PC-3 (cell line): Measurements from ENCODE around the gene MIA. TPM values are rescaled to one million over a fixed set of nuclear protein-coding genes. Genes with fewer than 3 reads are reported as not detected.
A peak's percentile ranks its signal among the peaks of the same experiment; 100 is the strongest.

ENCODE experiments used
- ATAC-seq: fragments of 200-7000 bp; cut with Tn5 transposase; 2 replicates; pipeline ENCODE4 v1.9.1; 2020; ENCODE audit warnings: mild to moderate bottlenecking, moderate library complexity
- BruUV-seq: library from RNA; stranded (reverse); fragments of 400-500 nt; replicated peaks from 2 replicates; lab custom pipeline; 2021; lab: Mats Ljungman, UMichigan
- CTCF ChIA-PET: fragments of 300-600 bp; sonication (Branson Sonifier 250); formaldehyde crosslinking; loops from one replicate; lab custom pipeline; 2022; ENCODE audit warnings: antibody characterized with exemption; lab: Charles Lee
- POLR2A ChIA-PET: fragments of 300-600 bp; sonication (Branson Sonifier 250); formaldehyde crosslinking; loops from one replicate; lab custom pipeline; 2022; ENCODE audit warnings: antibody characterized with exemption; ENCODE audit not compliant: unreplicated experiment; lab: Charles Lee
- DNase-seq: peaks from one replicate; pipeline ENCODE4 v3.0.0-alpha.2; 2015
- H2AFZ ChIP-seq: fragments of 300-600 bp; sonication (generic); 2 replicates; pipeline ENCODE4 v1.6.0; 2016; ENCODE audit warnings: antibody characterized with exemption, low read length
- H3F3A ChIP-seq: fragments of 300-600 bp; sonication (generic); one replicate; pipeline ENCODE4 v1.6.0; 2017; ENCODE audit warnings: antibody characterized with exemption, low read length, control low read depth, mild to moderate bottlenecking; ENCODE audit not compliant: unreplicated experiment
- H3K27ac ChIP-seq: fragments of 300-600 bp; sonication (generic); 2 replicates; pipeline ENCODE4 v1.5.1; 2016; ENCODE audit warnings: mild to moderate bottlenecking, low read length
- H3K27me3 ChIP-seq: fragments of 300-600 bp; sonication (generic); 2 replicates; pipeline ENCODE4 v1.6.1; 2016; ENCODE audit warnings: low read length, mixed read lengths
- H3K36me3 ChIP-seq: fragments of 300-600 bp; sonication (generic); 2 replicates; pipeline ENCODE4 v1.6.1; 2016; ENCODE audit warnings: low read depth, mixed run types, low read length, mixed read lengths
- H3K4me1 ChIP-seq: fragments of 300-600 bp; sonication (generic); 2 replicates; pipeline ENCODE4 v1.5.1; 2016; ENCODE audit warnings: low read length; ENCODE audit not compliant: insufficient read depth
- H3K4me2 ChIP-seq: fragments of 300-600 bp; sonication (generic); 2 replicates; pipeline ENCODE4 v1.6.0; 2016; ENCODE audit warnings: low read length
- H3K4me3 ChIP-seq: fragments of 300-600 bp; sonication (generic); 2 replicates; pipeline ENCODE4 v1.5.1; 2016; ENCODE audit warnings: mild to moderate bottlenecking, low read length, mixed read lengths
- H3K79me2 ChIP-seq: fragments of 300-600 bp; sonication (generic); 2 replicates; pipeline ENCODE4 v1.6.1; 2017; ENCODE audit warnings: low read length, mixed read lengths
- H3K9ac ChIP-seq: fragments of 300-600 bp; sonication (generic); 2 replicates; pipeline ENCODE4 v1.6.0; 2016; ENCODE audit warnings: mild to moderate bottlenecking, low read length
- H3K9me2 ChIP-seq: fragments of 300-600 bp; sonication (generic); replicated peaks from 2 replicates; pipeline ENCODE4 v1.6.1; 2016; ENCODE audit warnings: mixed run types, low read length, mixed read lengths
- H3K9me3 ChIP-seq: fragments of 300-600 bp; sonication (generic); 2 replicates; pipeline ENCODE4 v1.6.1; 2016; ENCODE audit warnings: low read length, mixed read lengths
- H4K20me1 ChIP-seq: fragments of 300-600 bp; sonication (generic); 2 replicates; pipeline ENCODE4 v1.6.1; 2016; ENCODE audit warnings: low read length, mixed read lengths
- EZH2 ChIP-seq: fragments of 300-600 bp; sonication (generic); IDR thresholded peaks from one replicate; pipeline ENCODE4 v1.6.1; 2017; ENCODE audit warnings: antibody characterized with exemption, mild to moderate bottlenecking, low read length; ENCODE audit not compliant: unreplicated experiment
- EZH2phosphoT487 ChIP-seq: fragments of 300-600 bp; sonication (generic); IDR thresholded peaks from 2 replicates; pipeline ENCODE4 v1.6.1; 2018; ENCODE audit warnings: mild to moderate bottlenecking, antibody characterized with exemption, low read length, borderline replicate concordance
- intact Hi-C: fragments of 100-400 bp; cut with micrococcal nuclease; formaldehyde crosslinking; loops from 2 replicates; pipeline ENCODE4 v1.9.0; 2023
- total RNA-seq: library from RNA; depleted of rRNA; stranded (reverse); fragments of >200 nt; gene quantifications from 2 replicates; pipeline ENCODE4 v1.2.3, GENCODE V29; 2014
- TF ChIP-seq, protein P1 (sequence below): fragments of 300-600 bp; sonication (generic); conservative IDR thresholded peaks from 2 replicates; pipeline ENCODE4 v1.5.1; 2017; ENCODE audit warnings: antibody characterized with exemption, low read depth, mild to moderate bottlenecking, low read length

The MIA gene
- total RNA-seq, 1 experiment from 2014 or later: not detected

DNA sequence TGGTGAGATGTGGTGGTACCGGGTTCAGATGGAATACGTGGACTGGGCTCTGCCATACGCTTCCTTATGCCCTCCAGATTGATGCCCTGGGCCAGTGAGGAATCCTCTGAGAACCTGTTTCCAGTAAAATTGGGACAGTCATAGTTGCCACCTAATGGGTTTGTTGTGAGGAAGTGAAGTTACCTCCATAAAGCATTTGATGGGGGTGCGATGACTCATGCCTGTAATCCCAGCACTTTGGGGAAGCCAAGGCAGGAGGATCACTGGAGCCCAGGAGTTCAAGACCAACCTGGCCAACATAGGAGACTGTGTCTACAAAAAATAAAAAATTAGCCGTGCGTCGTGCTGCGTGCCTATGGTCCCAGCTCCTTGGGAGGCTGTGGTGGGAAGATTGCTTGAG is 19.5 kb upstream of the MIA start:
- BruUV-seq: no TSS peak
- TF ChIP-seq, protein P1, sequence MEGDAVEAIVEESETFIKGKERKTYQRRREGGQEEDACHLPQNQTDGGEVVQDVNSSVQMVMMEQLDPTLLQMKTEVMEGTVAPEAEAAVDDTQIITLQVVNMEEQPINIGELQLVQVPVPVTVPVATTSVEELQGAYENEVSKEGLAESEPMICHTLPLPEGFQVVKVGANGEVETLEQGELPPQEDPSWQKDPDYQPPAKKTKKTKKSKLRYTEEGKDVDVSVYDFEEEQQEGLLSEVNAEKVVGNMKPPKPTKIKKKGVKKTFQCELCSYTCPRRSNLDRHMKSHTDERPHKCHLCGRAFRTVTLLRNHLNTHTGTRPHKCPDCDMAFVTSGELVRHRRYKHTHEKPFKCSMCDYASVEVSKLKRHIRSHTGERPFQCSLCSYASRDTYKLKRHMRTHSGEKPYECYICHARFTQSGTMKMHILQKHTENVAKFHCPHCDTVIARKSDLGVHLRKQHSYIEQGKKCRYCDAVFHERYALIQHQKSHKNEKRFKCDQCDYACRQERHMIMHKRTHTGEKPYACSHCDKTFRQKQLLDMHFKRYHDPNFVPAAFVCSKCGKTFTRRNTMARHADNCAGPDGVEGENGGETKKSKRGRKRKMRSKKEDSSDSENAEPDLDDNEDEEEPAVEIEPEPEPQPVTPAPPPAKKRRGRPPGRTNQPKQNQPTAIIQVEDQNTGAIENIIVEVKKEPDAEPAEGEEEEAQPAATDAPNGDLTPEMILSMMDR: no peak
- TF ChIP-seq EZH2phosphoT487: no peak
- no peak for TF ChIP-seq EZH2
- POLR2A ChIA-PET: interaction anchor here (0.6 kb wide), 1 partner anchor 34 kb away, joined by 5 read pairs; no protein-coding TSS in a partner anchor
- Histone ChIP-seq H3K79me2 (peaks cover 81% of the 10 kb centered on the region), H3F3A (no peaks in the 10 kb centered on the region), H3K27me3 (no peaks in the 10 kb centered on the region), H2AFZ (no peak overlapping the region), H3K9ac (no peak overlapping the region), H3K4me1 (peaks cover 33% of the 10 kb centered on the region), H3K27ac (no peak overlapping the region), H4K20me1 (peaks cover 37% of the 10 kb centered on the region), H3K9me2 (no peaks in the 10 kb centered on the region), H3K4me2 (peak overlapping the region; percentile 34), H3K9me3 (no peaks in the 10 kb centered on the region), H3K4me3 (no peak overlapping the region), H3K36me3 (peaks cover 29% of the 10 kb centered on the region)
- ATAC-seq: no peak
- intact Hi-C loops: no loop called here
- CTCF ChIA-PET: no interaction called here
- DNase-seq: no peak

DNA sequence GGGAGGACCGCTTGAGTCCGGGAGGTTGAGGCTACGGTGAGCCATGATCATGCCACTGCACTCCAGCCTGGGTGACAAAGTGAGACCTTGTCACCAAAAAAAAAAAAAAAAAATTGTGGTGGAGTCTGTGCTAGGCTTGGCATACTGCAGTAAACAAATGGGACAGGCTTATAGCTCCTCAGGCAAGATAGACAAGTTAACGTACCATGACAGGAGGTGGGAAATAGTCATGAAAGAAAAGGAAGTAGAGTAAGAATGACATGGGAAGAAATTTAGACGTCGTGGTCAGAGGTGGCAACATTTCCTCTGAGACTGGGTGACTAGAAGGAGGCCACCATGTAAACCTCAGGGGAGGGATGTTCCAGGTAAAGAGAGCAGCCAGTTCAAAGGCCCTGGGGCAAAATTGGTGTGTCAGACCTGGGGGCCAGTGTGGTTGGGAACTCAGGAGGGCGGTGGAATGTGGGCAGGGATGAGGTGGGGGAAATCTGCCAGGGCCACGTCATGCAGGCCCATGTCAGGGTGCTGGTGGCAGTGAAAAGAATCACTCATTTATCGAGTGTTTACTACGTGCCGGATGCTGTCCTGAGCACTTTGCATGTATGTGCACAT is 18.7 kb upstream of the MIA start:
- Histone ChIP-seq H2AFZ (no peak overlapping the region), H3K27me3 (no peaks in the 10 kb centered on the region), H3K4me3 (no peak overlapping the region), H4K20me1 (peaks cover 37% of the 10 kb centered on the region), H3K4me1 (peaks cover 33% of the 10 kb centered on the region), H3K4me2 (peak overlapping the region; percentile 15), H3K36me3 (peaks cover 33% of the 10 kb centered on the region), H3K79me2 (peaks cover 74% of the 10 kb centered on the region), H3K9ac (no peak overlapping the region), H3K9me2 (no peaks in the 10 kb centered on the region), H3F3A (no peaks in the 10 kb centered on the region), H3K9me3 (no peaks in the 10 kb centered on the region), H3K27ac (no peak overlapping the region)
- TF ChIP-seq, protein P1: no peak
- TF ChIP-seq EZH2phosphoT487 (no peak), EZH2 (no peak)
- ChIA-PET CTCF (no interaction called here), POLR2A (no interaction called here)
- DNase-seq (peak; percentile 51), ATAC-seq (peak; percentile 51)
- intact Hi-C loops: no loop called here
- BruUV-seq: no TSS peak

GRCh38 chr19:40758491-40758890 is 16.8 kb upstream of the MIA start:
- CTCF ChIA-PET: no interaction called here
- TF ChIP-seq, protein P1: no peak
- TF ChIP-seq EZH2phosphoT487 (no peak), EZH2 (no peak)

More at GRCh38 chr19:40758491-40758890, 16.8 kb upstream of the MIA start:
- Histone ChIP-seq H3K4me1 (peaks cover 29% of the 10 kb centered on the region), H3K4me2 (no peak overlapping the region), H3K27me3 (no peaks in the 10 kb centered on the region), H3K9me3 (no peaks in the 10 kb centered on the region), H3K9me2 (no peaks in the 10 kb centered on the region), H3F3A (no peaks in the 10 kb centered on the region), H3K4me3 (no peak overlapping the region), H3K9ac (no peak overlapping the region), H2AFZ (no peak overlapping the region), H4K20me1 (peaks cover 29% of the 10 kb centered on the region), H3K27ac (no peak overlapping the region), H3K36me3 (peaks cover 47% of the 10 kb centered on the region), H3K79me2 (peaks cover 55% of the 10 kb centered on the region)
- ATAC-seq (no peak), DNase-seq (no peak)
- intact Hi-C loops: no loop called here
- POLR2A ChIA-PET: no interaction called here
- no TSS peak for BruUV-seq
